Measurements from ENCODE around the gene ESPN.
A peak's percentile ranks its signal among the peaks of the same experiment; 100 is the strongest.

ESPN gene

DNA sequence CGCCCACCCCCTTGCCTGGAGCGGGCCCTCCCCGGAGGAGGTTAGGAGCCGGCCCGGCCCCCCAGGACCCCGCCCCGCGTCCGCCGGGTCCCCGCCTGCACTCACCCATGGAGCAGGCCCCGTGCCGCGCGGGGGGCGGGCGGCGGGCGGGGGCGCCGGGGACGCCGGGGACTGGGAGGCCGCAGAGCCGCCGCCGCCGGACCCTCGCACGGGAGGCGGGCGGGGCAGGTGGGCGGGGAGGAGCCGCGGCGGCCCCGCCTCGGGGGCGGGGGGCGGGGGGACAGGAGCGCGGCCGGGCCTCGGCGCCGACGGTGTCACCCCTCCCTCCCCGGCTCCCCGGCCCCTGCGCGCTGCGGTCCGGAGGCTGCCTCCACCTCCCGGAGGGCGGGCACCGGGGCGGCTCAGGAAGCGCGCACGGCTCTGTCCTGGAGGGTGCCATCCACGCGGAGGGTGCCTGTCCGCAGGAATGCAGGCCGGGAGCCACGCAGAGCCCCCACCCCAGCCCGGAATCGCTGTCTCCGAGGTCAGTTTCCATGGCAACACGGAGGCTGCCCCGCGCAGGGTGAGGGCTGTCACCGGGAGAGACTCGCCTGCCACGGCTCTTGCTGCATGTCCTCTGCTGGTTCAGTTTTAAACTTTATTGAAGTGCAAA is 72.8 kb downstream of the ESPN start:
- WGBS (ENCODE audit: insufficient coverage), result 0% methylated on average over 67 of the region's 74 CpGs
- Histone ChIP-seq H3K9me3 (ENCODE audit: control extremely low read depth in 1 of 5, control insufficient read depth in 4 of 5, insufficient read depth in 2 of 5, low read depth in 1 of 5, low read length in 4 of 5) (no peaks in the 10 kb centered on the region), H3K36me3 (ENCODE audit: control insufficient read depth in 4 of 4, insufficient read depth in 4 of 4, low read length in 3 of 4) (no peaks in the 10 kb centered on the region), H3K27ac (ENCODE audit: insufficient read depth in 1 of 2, low read depth in 1 of 2, low read length in 2 of 2, poor library complexity in 1 of 2, severe bottlenecking in 2 of 2) (no peak overlapping the region), H3K4me3 (ENCODE audit: control insufficient read depth in 1 of 7, extremely low read depth in 1 of 7, insufficient read depth in 4 of 7, low read depth in 2 of 7, low read length in 6 of 7) (peak overlapping the region in 6 of 7 experiments; percentile 42 to 78 (median 64)), H3K27me3 (replicated peaks in 2 of 5; ENCODE audit: control insufficient read depth in 4 of 5, insufficient read depth in 5 of 5, low read length in 4 of 5) (peaks cover 0 to 39% (median 17%) of the 10 kb centered on the region in 5 experiments), H3K4me1 (ENCODE audit: control extremely low read depth in 1 of 4, control insufficient read depth in 4 of 4, insufficient read depth in 4 of 4, low read length in 3 of 4) (peaks cover 0 to 25% (median 20%) of the 10 kb centered on the region in 4 experiments)
- POLR2A ChIA-PET, result no interaction called here
- peak; percentile 29 to 66 (median 59) for DNase-seq
- CTCF ChIA-PET, result no interaction called here

DNA sequence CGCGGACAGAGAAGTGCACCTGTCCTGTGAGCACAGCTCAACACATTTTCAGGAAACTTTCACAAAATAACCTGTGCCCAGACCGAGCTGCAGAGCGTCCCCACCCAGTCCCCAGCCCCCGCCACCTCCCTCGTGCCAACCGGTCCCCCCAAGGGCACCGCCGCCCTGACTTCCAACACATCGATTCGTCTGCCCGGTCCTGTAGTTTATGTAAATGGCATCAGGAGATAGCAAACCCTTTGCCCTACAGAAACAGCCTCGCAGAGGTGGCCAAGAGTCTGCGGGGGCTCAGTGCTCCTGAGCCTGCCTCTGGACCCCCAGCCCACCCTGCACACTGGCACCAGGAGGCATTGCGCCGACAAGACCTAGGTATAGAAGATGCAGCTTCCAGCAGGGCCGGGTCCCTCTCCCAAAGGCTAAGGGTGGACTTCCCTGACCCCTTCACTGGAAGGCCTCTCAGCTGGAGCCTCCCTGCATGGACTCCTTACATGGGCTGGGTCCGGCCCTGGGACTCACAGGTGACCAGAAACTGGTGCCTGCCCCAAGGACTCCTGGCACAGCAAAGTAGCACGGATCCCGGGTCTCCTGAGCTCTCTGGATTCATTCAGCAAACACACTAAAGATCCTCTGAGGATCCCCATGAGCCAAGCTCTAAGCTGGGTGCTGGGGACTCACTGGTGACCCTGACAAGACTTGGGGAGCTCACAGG is 73.4 kb downstream of the ESPN start:
- peaks cover 0 to 25% (median 20%) of the 10 kb centered on the region in 4 experiments for H3K4me1 ChIP-seq (ENCODE audit: control extremely low read depth in 1 of 4, control insufficient read depth in 4 of 4, insufficient read depth in 4 of 4, low read length in 3 of 4)
- no peaks in the 10 kb centered on the region for H3K9me3 ChIP-seq (ENCODE audit: control extremely low read depth in 1 of 5, control insufficient read depth in 4 of 5, insufficient read depth in 2 of 5, low read depth in 1 of 5, low read length in 4 of 5)
- DNase-seq, result no peak
- peak overlapping the region in 5 of 7 experiments; percentile 42 to 78 (median 66) for H3K4me3 ChIP-seq (ENCODE audit: control insufficient read depth in 1 of 7, extremely low read depth in 1 of 7, insufficient read depth in 4 of 7, low read depth in 2 of 7, low read length in 6 of 7)
- H3K27me3 ChIP-seq (replicated peaks in 2 of 5; ENCODE audit: control insufficient read depth in 4 of 5, insufficient read depth in 5 of 5, low read length in 4 of 5), result peaks cover 0 to 39% (median 19%) of the 10 kb centered on the region in 5 experiments
- WGBS (ENCODE audit: insufficient coverage), result 68% methylated on average over 10 of the region's 20 CpGs
- no peak overlapping the region for H3K27ac ChIP-seq (ENCODE audit: insufficient read depth in 1 of 2, low read depth in 1 of 2, low read length in 2 of 2, poor library complexity in 1 of 2, severe bottlenecking in 2 of 2)
- POLR2A ChIA-PET, result no interaction called here
- no peaks in the 10 kb centered on the region for H3K36me3 ChIP-seq (ENCODE audit: control insufficient read depth in 4 of 4, insufficient read depth in 4 of 4, low read length in 3 of 4)
- CTCF ChIA-PET, result interaction anchor here (1.4 kb wide), 1 partner anchor 12 kb away, joined by 3 read pairs; no protein-coding TSS in a partner anchor

DNA sequence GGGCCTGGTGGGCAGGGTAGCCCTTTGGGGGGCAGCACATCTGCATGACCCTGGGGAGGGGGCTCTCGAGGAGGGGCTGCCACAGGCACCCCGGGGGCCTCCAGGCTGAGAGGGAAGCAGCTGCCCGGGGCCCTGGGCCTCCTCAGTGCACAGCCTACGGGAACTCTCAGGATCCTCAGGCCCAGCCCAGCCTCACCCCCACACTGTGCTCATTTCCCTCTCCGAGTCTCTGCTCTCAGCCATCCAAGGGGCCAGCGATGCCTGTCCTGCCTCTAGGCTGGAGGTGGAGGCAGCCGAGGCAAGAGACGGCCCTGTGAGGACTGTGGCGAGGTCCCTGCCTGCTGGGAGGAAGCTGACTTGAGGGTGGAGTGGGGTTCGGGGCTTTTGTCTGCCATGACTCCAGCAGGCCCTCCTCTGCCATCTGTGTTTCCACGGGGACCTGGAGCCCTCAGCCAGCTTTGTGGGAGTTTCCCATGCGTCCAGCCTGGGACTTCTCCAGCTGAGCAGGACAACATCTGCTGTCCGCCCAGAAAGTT is 74.1 kb downstream of the ESPN start:
- no peak overlapping the region for H3K4me3 ChIP-seq (ENCODE audit: control insufficient read depth in 1 of 7, extremely low read depth in 1 of 7, insufficient read depth in 4 of 7, low read depth in 2 of 7, low read length in 6 of 7)
- H3K9me3 ChIP-seq (ENCODE audit: control extremely low read depth in 1 of 5, control insufficient read depth in 4 of 5, insufficient read depth in 2 of 5, low read depth in 1 of 5, low read length in 4 of 5), result no peaks in the 10 kb centered on the region
- WGBS (ENCODE audit: insufficient coverage), result 84% methylated on average over 13 of the region's 13 CpGs
- POLR2A ChIA-PET, result no interaction called here
- no peak for DNase-seq
- CTCF ChIA-PET, result interaction anchor here (0.8 to 1.4 kb wide), 2 partner anchors 12 to 56 kb away, joined by 3 to 4 read pairs; partner anchors contain the start of genes NOL9 and TAS1R1
- H3K4me1 ChIP-seq (ENCODE audit: control extremely low read depth in 1 of 4, control insufficient read depth in 4 of 4, insufficient read depth in 4 of 4, low read length in 3 of 4), result peaks cover 0 to 25% (median 20%) of the 10 kb centered on the region in 4 experiments
- no peaks in the 10 kb centered on the region for H3K36me3 ChIP-seq (ENCODE audit: control insufficient read depth in 4 of 4, insufficient read depth in 4 of 4, low read length in 3 of 4)
- peaks cover 0 to 39% (median 19%) of the 10 kb centered on the region in 5 experiments for H3K27me3 ChIP-seq (replicated peaks in 2 of 5; ENCODE audit: control insufficient read depth in 4 of 5, insufficient read depth in 5 of 5, low read length in 4 of 5)
- no peak overlapping the region for H3K27ac ChIP-seq (ENCODE audit: insufficient read depth in 1 of 2, low read depth in 1 of 2, low read length in 2 of 2, poor library complexity in 1 of 2, severe bottlenecking in 2 of 2)

DNA sequence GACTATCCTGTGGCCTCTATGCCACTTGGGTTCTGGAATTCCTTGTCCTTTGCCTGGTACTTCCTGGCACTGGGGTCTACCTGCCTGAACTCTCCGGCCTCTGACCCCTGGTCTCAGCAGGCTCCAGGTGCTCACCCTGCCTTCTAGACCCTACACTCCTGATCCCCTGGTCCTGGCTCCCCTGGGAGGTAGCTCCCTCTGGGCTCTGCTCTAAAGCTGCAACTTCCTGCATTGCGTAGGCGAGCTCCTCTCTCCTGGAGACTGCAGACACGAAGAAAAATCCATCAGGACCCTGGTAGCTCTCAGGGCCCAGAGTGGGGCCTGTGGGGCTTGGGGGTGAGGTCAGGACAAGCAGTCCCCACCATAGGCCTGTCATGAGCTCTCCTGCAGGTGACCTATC is 74.7 kb downstream of the ESPN start:
- no peaks in the 10 kb centered on the region for H3K9me3 ChIP-seq (ENCODE audit: control extremely low read depth in 1 of 5, control insufficient read depth in 4 of 5, insufficient read depth in 2 of 5, low read depth in 1 of 5, low read length in 4 of 5)
- CTCF ChIA-PET, result interaction anchor here (0.8 to 2.3 kb wide), 3 partner anchors 11 to 55 kb away, joined by 3 to 6 read pairs (median 4); partner anchors contain the start of genes NOL9 and TAS1R1
- 90% methylated on average over 2 of the region's 4 CpGs for WGBS (ENCODE audit: insufficient coverage)
- no peak for DNase-seq
- no peaks in the 10 kb centered on the region for H3K36me3 ChIP-seq (ENCODE audit: control insufficient read depth in 4 of 4, insufficient read depth in 4 of 4, low read length in 3 of 4)
- H3K4me3 ChIP-seq (ENCODE audit: control insufficient read depth in 1 of 7, extremely low read depth in 1 of 7, insufficient read depth in 4 of 7, low read depth in 2 of 7, low read length in 6 of 7), result no peak overlapping the region
- H3K27me3 ChIP-seq (replicated peaks in 2 of 5; ENCODE audit: control insufficient read depth in 4 of 5, insufficient read depth in 5 of 5, low read length in 4 of 5), result peaks cover 0 to 39% (median 19%) of the 10 kb centered on the region in 5 experiments
- POLR2A ChIA-PET, result no interaction called here
- H3K4me1 ChIP-seq (ENCODE audit: control extremely low read depth in 1 of 4, control insufficient read depth in 4 of 4, insufficient read depth in 4 of 4, low read length in 3 of 4), result peaks cover 0 to 25% (median 20%) of the 10 kb centered on the region in 4 experiments
- H3K27ac ChIP-seq (ENCODE audit: insufficient read depth in 1 of 2, low read depth in 1 of 2, low read length in 2 of 2, poor library complexity in 1 of 2, severe bottlenecking in 2 of 2), result no peak overlapping the region

DNA sequence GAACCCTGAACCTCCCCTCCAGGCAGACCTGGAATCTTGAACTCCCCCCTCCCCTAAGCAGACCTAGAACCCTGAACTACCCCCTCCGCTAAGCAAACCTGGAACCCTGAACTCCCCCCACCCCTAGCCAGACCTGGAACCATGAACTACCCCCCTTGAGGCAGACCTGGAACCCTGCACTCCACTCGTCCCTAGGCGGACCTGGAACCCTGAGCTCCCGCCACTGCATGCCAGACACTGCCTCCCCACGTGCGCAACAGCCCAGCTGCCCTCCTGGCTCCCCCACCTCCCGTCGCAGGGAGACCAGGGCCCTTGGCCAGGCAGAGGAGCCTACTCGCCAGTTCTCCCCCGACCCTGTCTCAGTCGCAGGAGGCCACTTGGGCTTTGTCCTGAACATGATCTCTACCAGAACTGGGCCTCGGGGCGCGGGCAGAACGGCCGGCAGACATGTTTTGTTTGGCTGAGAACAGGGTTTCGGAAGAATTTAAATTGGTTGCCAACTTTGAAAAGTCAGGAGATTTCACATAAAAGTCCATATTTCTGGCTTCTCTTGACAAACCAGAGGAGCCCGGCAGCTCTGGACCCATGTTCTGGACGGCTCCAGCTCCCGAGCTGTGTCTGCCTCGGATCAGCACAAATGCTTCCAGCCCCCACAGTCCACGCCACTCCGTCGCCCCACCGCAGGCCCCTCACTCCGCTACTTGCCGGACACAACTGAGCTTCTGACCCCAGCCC is 76.1 kb downstream of the ESPN start:
- no peak overlapping the region for H3K27ac ChIP-seq (ENCODE audit: insufficient read depth in 1 of 2, low read depth in 1 of 2, low read length in 2 of 2, poor library complexity in 1 of 2, severe bottlenecking in 2 of 2)
- H3K4me3 ChIP-seq (ENCODE audit: control insufficient read depth in 1 of 7, extremely low read depth in 1 of 7, insufficient read depth in 4 of 7, low read depth in 2 of 7, low read length in 6 of 7), result no peak overlapping the region
- no peak for DNase-seq
- POLR2A ChIA-PET, result interaction anchor here (0.6 kb wide), 1 partner anchor 424 kb away, joined by 3 read pairs; no protein-coding TSS in a partner anchor
- no peaks in the 10 kb centered on the region for H3K9me3 ChIP-seq (ENCODE audit: control extremely low read depth in 1 of 5, control insufficient read depth in 4 of 5, insufficient read depth in 2 of 5, low read depth in 1 of 5, low read length in 4 of 5)
- peaks cover 0 to 36% (median 18%) of the 10 kb centered on the region in 5 experiments for H3K27me3 ChIP-seq (replicated peaks in 2 of 5; ENCODE audit: control insufficient read depth in 4 of 5, insufficient read depth in 5 of 5, low read length in 4 of 5)
- H3K4me1 ChIP-seq (ENCODE audit: control extremely low read depth in 1 of 4, control insufficient read depth in 4 of 4, insufficient read depth in 4 of 4, low read length in 3 of 4), result peaks cover 0 to 22% (median 17%) of the 10 kb centered on the region in 4 experiments
- CTCF ChIA-PET, result interaction anchor here (1.2 to 2.3 kb wide), 2 partner anchors 22 to 128 kb away, joined by 3 to 6 read pairs; no protein-coding TSS in a partner anchor
- WGBS (ENCODE audit: insufficient coverage), result 94% methylated on average over 24 of the region's 27 CpGs
- no peaks in the 10 kb centered on the region for H3K36me3 ChIP-seq (ENCODE audit: control insufficient read depth in 4 of 4, insufficient read depth in 4 of 4, low read length in 3 of 4)

DNA sequence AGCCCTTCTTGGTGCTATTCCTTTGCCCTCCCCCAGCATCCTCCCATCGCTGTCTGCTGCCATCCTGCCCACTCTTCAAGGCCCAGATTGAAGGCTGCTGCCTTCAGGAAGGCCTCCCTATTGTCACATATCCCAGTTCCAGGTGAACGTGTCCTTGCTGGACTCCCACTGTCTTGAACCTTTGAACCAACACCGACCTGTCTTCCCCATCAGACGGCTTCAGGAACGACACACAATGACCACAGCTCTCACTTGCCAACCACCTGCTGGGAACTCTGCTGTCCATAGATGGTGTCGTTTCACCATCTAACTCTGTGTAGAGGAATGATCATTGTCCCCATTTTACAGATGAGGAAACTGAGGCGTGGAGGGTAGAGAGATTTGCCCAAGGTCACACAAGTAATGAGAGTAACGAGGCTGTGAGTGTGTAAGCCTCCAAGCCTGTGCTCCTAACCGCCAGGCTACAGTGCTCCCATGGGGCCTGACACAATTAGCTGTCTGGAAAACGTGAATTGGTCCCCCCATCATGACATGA is 76.8 kb downstream of the ESPN start:
- no peak overlapping the region for H3K4me3 ChIP-seq (ENCODE audit: control insufficient read depth in 1 of 7, extremely low read depth in 1 of 7, insufficient read depth in 4 of 7, low read depth in 2 of 7, low read length in 6 of 7)
- ChIA-PET POLR2A (no interaction called here), CTCF (interaction anchor here (0.8 to 2.3 kb wide), 3 partner anchors 22 to 145 kb away, joined by 3 to 6 read pairs (median 3); no protein-coding TSS in a partner anchor)
- peaks cover 0 to 30% (median 13%) of the 10 kb centered on the region in 5 experiments for H3K27me3 ChIP-seq (replicated peaks in 2 of 5; ENCODE audit: control insufficient read depth in 4 of 5, insufficient read depth in 5 of 5, low read length in 4 of 5)
- WGBS (ENCODE audit: insufficient coverage), result 97% methylated on average over 10 of the region's 10 CpGs
- no peaks in the 10 kb centered on the region for H3K9me3 ChIP-seq (ENCODE audit: control extremely low read depth in 1 of 5, control insufficient read depth in 4 of 5, insufficient read depth in 2 of 5, low read depth in 1 of 5, low read length in 4 of 5)
- H3K4me1 ChIP-seq (ENCODE audit: control extremely low read depth in 1 of 4, control insufficient read depth in 4 of 4, insufficient read depth in 4 of 4, low read length in 3 of 4), result peaks cover 0 to 15% (median 13%) of the 10 kb centered on the region in 4 experiments
- H3K27ac ChIP-seq (ENCODE audit: insufficient read depth in 1 of 2, low read depth in 1 of 2, low read length in 2 of 2, poor library complexity in 1 of 2, severe bottlenecking in 2 of 2), result no peak overlapping the region
- DNase-seq, result no peak
- no peaks in the 10 kb centered on the region for H3K36me3 ChIP-seq (ENCODE audit: control insufficient read depth in 4 of 4, insufficient read depth in 4 of 4, low read length in 3 of 4)

Data from common myeloid progenitor, CD34-positive (primary cell).